Kidney tubule cell (primary cell): ENCODE data around the gene COL27A1.

Experiments
- DNase-seq: peaks from one replicate; pipeline ENCODE4 v3.0.0-alpha.2; 2018; ENCODE audit warnings: low spot score

The COL27A1 gene

GRCh38 chr9:114168281-114169028 lies 13.1 kb downstream of the COL27A1 start:
- no peak for DNase-seq

GRCh38 chr9:114169029-114169951 lies 14.0 kb downstream of the COL27A1 start:
- no peak for DNase-seq

DNA sequence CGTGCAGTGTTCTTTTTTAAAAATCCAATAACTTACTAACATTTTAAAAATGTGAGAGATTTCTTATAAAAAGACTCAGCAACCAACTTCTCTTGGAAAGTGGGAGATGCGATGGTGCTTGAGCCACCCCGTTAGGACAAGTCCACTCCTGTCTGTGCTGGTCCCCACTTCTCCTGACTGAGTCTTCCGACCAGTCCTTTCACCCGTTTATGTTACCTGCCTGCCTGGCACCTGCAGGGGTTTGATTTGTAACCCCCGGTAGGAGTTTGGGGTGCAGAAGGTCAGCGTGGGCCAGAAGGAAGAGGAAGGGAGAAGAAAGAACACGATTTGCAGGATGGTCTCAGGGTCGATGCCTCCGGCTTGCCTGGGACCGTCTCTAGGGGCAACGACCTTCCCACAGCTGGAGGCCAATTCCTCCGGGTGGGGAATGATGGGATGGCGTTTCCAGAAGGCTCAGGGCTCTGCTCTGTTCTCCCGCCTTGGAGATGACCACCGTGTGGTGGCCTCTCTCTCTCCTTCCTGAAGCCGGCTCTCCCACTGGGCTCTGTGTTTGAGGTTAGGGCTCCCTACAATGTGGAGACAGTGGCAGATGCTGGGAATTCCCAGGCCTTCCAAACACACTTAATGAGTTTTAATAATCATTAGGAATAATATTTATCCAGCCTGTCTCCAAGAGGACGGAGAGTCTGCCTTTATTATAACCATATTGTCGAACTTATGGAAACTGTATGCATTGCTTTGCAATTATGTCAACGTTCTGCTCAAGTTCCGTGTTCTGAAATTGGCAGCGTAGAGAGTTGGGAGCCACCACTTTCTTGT lies 14.8 kb downstream of the COL27A1 start:
- DNase-seq, result no peak

- DNase-seq, result no peak
Measured at GRCh38 chr9:114170771-114171461, 15.6 kb downstream of the COL27A1 start.

- no peak for DNase-seq
Measured at GRCh38 chr9:114171500-114171899, 16.2 kb downstream of the COL27A1 start.

DNA sequence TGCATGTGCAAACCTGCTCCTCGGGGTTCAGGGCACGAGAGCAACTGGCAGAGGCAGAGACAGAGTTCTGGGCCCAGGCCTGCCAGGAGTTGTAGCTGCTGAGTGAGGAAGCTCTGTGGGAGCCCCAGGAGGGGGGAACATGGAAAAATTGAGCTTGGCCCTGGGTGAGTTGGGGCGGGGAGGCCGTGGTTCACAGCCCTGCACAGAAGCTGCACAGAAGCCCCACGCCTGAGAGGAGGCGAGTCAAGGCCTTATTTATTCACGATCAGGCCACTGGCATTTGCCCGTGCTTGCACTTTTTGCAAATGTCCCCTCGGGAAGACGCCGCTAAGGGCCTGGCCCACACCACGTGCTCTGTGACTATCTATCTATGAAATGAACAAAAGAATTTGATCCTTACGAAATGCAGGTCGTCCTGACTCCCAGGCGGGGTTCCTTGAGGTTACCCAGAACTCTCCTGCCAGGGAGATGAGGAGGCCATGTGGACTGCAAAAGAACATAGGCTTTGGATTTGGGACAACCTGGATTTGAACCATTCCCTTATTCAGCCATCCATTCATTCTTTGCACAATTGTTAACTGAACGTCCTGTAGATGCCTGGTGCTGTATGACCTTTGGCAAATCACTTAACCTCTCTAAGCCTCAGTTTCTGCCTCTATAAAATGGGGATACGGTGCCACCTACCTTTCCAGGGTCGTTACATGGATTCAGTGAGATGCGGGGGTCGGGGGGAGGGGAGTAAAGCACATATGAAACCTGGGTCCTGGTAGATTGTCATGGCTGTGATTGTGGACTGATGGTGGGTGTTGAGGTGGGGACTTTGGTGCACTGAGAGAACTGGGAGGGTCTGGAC lies 17.9 kb downstream of the COL27A1 start:
- DNase-seq, result peak; percentile 66

DNA sequence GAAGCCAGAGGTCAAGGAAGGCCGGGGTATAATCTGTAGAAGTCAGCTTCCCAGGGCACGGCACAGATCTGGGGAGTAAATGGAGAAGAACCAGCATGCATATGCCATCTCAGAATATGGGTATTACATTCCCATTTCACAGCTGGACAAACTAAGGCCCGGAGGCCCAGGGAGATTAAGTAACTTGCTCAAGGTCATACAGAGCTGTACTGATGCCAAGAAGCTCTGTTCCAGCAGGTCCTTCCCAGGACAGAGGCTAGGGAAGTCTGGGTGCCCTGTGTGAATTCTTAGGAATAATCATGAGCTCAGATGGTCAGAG lies 19.2 kb downstream of the COL27A1 start:
- no peak for DNase-seq

DNA sequence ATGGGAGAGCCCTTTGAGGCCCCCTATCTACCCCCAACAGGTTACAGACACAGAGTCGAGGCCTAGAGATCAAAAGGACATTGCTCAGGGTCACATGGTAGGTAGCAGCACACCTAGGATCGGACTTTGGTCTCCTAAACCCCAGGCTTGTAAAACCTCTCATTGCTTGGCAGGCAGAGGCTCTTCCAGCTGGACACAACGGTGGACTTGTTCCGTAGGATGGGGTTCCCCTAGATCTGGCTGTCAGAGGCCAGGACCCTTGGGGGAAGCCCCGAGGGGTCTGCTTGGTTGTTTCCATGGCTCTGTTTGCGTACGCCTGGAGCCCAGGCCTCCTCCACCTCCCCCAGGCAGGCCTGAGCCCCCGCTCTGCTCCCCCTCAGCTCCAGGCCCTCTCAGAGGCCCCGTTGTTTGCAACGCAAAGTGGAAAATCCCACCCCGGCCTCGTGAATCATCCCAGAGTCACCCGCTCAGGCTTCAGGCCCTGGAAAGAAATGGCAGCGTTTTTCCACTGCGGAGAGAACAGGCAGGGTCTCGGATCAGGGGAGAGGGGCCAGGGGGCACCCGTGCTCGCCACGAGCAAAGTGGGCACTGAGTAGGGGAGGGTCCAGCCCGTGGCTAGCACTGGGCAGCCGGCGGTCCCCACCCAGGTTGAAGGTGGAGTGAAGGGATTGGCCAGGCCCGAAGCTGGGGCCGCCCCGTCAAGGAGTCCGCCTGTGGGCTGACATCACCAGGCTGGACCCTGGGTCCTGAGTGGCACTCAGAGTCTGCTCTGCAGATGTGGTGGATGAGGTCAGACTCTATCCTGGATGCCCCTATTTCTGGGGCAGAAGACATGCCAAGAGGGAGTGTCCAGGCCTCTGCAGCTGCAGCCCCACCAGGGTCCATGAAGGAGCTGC lies 19.8 kb downstream of the COL27A1 start:
- DNase-seq, result peak; percentile 68

DNA sequence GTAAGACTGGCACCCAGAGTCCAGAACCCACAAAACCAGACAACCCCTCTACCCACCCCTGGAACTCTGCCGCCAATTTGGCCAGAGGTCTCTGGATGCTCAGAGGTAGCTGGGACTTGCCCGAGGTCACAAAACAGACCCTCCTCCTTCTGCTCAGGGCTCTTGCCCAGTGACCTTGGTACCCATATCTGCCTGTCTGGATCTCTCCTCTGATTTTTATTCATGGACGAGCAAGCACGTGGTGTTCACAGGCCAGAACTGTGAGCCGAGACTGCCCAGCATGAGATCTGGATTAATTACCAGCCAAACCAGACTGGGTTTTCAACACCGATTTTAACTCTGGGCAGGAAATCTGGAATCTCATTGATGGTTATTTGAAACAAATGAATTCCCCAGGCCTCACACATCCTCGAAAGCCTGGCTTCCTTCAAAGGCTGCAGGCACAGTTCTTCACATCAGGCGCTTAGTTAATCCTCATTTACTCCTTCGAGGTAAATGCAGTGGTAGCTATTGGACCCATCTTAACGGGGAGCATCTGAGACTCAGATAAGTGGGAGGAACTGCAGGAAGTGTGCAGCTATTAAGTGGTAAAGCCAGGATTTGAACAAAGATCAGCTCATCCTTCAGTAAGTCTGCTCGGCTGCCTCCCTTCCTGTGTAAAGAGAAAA lies 21.4 kb downstream of the COL27A1 start:
- DNase-seq, result no peak

- DNase-seq, result peak; percentile 58
Measured at GRCh38 chr9:114177423-114178064, 22.2 kb downstream of the COL27A1 start.

DNA sequence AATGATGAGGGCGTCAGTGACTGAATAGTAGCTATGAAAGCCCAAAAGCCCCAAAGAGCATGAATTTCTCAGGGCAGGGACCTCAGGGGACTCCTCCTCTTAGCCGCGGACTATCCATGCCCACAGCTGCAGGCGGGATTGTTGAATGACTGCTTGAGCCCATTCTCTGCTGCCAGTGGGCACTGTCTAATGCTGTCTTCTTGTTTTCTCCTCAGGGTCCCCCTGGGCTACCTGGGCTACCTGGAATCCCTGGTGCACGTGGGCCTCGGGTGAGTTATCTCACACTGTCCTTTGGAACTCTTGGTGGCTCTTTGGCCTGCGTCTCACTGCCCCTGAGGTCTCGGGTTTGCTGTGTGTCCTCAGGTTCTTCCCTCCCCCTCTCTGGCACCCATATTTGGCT lies 22.7 kb downstream of the COL27A1 start:
- DNase-seq, result no peak

DNA sequence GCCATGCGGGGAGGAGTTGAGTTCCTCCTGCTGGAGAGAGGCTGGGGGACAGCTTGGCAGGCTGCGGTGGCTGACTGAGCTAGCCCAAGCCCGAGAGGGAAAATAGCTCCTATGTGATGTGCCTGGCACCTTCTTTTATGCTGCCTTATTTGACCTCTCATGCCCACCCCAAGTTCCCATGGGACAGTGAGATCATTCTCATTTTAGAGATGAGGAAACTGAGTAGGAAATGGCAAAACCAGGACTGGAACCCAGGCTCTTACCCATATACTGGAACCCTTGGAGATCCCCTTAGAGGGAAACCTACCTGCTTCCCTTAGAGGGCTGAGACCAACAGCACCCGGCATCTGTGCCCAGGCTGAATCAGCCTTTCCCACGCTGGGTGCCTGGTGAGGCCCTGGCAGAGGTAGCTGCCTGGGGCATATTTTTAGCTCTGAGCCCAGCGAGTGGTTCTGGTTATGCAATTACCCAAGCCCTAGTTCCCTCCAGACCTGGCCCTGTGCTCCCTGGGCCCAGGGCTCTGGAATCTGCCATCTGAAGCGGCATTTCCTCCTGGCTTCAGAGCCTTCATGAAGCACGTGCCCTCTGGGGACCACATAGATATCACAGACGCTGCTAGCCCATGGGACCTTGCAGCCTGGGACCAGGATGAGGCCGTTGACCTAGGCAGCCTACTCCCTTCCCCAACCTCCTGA lies 23.6 kb downstream of the COL27A1 start:
- DNase-seq, result no peak

DNA sequence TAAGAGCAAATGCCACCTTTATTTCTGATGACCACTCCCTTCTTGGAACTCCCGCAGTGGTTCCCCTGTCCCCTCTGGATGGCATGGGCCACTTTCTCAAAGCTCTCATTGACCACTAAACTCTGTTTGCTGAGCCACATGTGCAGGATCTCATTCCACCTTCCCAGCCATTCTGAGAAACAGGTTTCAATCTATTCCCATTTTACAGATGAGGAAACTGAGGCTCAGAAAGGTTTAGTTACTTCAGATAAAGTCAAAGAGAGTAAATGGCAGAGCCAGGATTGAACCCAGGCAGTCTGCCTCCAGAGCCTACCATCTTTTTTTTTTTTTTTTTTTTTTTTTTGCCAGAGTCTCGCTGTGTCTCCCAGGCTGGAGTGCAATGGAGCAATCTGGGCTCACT lies 24.2 kb downstream of the COL27A1 start:
- DNase-seq, result no peak

DNA sequence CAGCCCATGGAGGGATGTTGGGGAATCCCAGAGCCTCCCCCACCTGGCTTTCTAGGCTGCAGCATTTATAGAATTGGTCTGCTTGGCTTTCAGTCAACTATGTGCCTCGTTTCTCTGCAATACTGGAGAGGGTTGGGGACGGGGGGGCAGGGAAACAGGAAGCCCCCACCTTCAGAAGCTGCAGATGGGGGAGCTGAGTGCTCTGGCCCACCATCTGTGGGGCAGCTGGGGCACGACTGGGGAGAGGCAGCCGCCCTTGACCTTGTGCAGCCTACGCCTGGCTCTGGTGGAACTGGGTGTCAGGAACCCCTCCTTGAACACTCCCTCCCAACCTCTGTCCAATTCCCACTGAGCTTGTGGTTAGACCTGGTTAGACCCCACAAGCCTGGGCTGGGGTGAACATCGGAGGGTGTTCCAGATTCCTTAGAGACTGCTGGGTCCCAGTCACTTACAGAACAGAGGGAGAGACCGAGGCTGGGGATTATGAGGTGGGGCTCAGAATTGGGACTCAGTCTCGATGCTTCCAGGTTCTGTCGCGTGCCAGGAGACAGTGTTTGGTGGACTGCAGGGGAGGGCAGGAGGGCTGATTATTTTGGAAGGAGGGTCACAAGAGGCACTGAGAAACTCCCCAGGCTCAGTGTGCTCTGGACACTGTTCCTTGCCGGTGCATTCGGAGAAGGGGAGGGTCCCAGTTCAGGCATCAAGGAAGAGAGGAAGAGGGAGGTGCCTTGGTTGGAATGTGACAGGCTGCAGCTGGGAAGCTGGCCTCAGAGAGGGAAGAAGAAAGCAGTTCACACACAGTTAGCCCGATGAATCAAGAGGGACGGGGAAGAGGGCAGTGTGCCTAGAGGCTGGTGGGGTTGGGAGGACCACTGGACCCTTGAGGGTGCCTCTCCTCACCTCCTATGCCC lies 25.6 kb downstream of the COL27A1 start:
- no peak for DNase-seq

GRCh38 chr9:114181607-114182409 lies 26.5 kb downstream of the COL27A1 start:
- no peak for DNase-seq

GRCh38 chr9:114183006-114183405 lies 27.7 kb downstream of the COL27A1 start:
- no peak for DNase-seq
